ENCODE measurements around the gene OBSCN. TPM values are rescaled to one million over a fixed set of nuclear protein-coding genes. Genes with fewer than 3 reads are reported as not detected.

OBSCN gene
- total RNA-seq, 1 experiment from 2014 or later, result 10.5 TPM

DNA sequence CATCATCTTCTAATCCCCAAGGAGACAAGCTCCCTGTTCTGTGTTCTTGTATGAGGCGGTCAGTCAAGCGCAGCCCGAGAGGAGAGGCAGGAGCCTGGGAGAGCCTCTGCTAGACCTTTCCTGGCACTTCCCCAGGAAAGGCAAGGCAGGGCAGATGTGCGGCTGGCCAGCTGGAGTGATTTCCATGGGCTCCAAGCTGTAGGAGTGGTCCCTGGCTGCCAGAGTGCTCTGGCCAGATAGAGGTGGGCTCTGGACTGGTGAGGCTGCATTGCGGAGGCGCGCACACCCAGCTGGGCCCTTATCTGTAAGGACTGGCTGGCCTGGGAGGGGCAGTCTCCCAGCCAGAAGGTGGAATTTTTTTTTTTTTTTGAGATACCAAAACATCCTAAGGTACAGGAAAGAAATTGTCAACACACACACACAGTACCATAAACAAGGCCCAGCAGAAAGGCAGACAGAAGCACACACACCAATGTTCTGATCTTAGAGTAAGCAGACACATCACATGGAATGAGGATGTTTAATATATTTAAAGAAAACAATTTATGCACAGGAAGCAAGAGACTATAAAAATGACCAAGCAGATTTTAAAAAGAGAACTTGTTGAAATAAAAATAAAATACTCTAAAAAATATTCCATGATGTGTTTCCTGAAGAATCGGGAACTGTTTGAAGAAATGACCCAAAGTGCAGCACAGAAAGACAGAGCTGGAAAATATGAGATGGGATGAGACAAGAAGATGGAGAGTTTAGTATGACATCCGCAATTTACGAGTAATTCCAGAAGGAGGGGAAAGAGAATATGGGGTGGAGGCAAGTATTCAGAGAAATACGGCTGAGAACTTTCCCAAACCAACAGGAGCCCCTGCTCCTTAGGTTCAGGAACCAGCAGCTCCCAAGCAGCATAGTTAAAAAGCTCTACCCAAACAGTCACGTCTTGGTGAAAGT, 28.8 kb upstream of the OBSCN start:
- intact Hi-C loops (cut with micrococcal nuclease; ENCODE audit: unreplicated experiment) (no loop called here), in situ Hi-C loops (cut with HindIII; ENCODE audit: low pct_unique_long_range_greater_than_20kb, low sequenced_read_pairs) (no loop called here)
- CTCF ChIA-PET, result no interaction called here
- H3K9me3 ChIP-seq (ENCODE audit: control insufficient read depth, insufficient read depth, low read depth, low read length), result no peaks in the 10 kb centered on the region
- H3K4me3 ChIP-seq (ENCODE audit: low read depth in 2 of 2, low read length in 2 of 2), result no peak overlapping the region
- BruUV-seq (replicated peaks), result TSS peak; percentile 63
- DNase-seq (ENCODE audit: low read depth, low spot score), result no peak
- no peaks in the 10 kb centered on the region for H3K36me3 ChIP-seq (ENCODE audit: control insufficient read depth, insufficient read depth, low read length)
- POLR2A ChIA-PET, result no interaction called here
- no peak overlapping the region for H3K27ac ChIP-seq (ENCODE audit: low read length)
- TF ChIP-seq, protein P1, sequence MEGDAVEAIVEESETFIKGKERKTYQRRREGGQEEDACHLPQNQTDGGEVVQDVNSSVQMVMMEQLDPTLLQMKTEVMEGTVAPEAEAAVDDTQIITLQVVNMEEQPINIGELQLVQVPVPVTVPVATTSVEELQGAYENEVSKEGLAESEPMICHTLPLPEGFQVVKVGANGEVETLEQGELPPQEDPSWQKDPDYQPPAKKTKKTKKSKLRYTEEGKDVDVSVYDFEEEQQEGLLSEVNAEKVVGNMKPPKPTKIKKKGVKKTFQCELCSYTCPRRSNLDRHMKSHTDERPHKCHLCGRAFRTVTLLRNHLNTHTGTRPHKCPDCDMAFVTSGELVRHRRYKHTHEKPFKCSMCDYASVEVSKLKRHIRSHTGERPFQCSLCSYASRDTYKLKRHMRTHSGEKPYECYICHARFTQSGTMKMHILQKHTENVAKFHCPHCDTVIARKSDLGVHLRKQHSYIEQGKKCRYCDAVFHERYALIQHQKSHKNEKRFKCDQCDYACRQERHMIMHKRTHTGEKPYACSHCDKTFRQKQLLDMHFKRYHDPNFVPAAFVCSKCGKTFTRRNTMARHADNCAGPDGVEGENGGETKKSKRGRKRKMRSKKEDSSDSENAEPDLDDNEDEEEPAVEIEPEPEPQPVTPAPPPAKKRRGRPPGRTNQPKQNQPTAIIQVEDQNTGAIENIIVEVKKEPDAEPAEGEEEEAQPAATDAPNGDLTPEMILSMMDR (IDR thresholded peaks at IDR 0.05), result no peak
- TF ChIP-seq POLR2AphosphoS5 (IDR thresholded peaks at IDR 0.05; ENCODE audit: low read depth, low read length), result no peak
- TF ChIP-seq, protein P2, sequence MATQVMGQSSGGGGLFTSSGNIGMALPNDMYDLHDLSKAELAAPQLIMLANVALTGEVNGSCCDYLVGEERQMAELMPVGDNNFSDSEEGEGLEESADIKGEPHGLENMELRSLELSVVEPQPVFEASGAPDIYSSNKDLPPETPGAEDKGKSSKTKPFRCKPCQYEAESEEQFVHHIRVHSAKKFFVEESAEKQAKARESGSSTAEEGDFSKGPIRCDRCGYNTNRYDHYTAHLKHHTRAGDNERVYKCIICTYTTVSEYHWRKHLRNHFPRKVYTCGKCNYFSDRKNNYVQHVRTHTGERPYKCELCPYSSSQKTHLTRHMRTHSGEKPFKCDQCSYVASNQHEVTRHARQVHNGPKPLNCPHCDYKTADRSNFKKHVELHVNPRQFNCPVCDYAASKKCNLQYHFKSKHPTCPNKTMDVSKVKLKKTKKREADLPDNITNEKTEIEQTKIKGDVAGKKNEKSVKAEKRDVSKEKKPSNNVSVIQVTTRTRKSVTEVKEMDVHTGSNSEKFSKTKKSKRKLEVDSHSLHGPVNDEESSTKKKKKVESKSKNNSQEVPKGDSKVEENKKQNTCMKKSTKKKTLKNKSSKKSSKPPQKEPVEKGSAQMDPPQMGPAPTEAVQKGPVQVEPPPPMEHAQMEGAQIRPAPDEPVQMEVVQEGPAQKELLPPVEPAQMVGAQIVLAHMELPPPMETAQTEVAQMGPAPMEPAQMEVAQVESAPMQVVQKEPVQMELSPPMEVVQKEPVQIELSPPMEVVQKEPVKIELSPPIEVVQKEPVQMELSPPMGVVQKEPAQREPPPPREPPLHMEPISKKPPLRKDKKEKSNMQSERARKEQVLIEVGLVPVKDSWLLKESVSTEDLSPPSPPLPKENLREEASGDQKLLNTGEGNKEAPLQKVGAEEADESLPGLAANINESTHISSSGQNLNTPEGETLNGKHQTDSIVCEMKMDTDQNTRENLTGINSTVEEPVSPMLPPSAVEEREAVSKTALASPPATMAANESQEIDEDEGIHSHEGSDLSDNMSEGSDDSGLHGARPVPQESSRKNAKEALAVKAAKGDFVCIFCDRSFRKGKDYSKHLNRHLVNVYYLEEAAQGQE (IDR thresholded peaks at IDR 0.05; ENCODE audit: insufficient read depth in 1 of 2, low read depth in 2 of 2, low read length in 1 of 2), result no peak
- no peak for TF ChIP-seq SIN3A (IDR thresholded peaks at IDR 0.05; ENCODE audit: borderline replicate concordance, insufficient read depth, low read depth, low read length)
- no peak for TF ChIP-seq TCF7L2 (IDR thresholded peaks at IDR 0.05; ENCODE audit: low read depth, low read length)
- ATAC-seq, result no peak
- H3K4me1 ChIP-seq (ENCODE audit: control insufficient read depth, insufficient read depth, low read length), result no peaks in the 10 kb centered on the region
- no peaks in the 10 kb centered on the region for H3K27me3 ChIP-seq (ENCODE audit: control insufficient read depth, insufficient read depth, low read length)

DNA sequence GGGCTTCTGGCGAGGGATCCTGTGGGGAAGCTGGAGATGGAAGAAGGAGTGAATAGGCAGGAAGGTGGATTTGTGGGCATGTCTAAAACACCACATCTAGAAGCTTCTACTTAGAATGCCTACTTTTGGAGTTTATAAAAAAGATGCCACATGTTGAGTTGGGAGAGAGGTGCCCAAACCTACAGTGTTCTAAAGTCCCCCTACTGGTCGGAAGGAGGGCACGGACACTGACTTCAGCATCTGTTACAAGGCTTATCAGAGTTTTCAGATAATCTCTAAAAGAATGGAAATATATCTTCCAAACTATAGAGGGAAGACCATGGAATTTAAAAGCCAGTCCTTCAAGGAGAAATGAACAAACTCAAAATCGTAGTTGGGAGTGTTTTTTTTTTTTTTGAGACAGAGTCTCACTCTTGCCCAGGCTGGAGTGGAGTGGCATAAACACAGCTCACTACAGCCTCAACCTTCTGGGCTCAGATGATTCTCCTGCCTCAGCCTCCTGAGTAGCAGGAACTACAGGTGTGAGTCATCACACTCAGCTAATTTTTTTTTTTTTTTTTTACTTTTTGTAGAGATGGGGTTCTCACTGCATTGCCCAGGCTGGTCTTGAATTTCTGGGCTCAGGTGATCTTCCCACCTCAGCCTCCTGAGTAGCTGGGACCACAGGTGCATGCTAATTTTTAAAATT, 27.4 kb upstream of the OBSCN start:
- H3K4me3 ChIP-seq (ENCODE audit: low read depth in 2 of 2, low read length in 2 of 2), result no peak overlapping the region
- TF ChIP-seq POLR2AphosphoS5 (IDR thresholded peaks at IDR 0.05; ENCODE audit: low read depth, low read length), result no peak
- TF ChIP-seq, protein P1 (IDR thresholded peaks at IDR 0.05), result no peak; the same call in 1 of the 2 replicates
- TF ChIP-seq SIN3A (IDR thresholded peaks at IDR 0.05; ENCODE audit: borderline replicate concordance, insufficient read depth, low read depth, low read length), result no peak
- TF ChIP-seq, protein P2 (IDR thresholded peaks at IDR 0.05; ENCODE audit: insufficient read depth in 1 of 2, low read depth in 2 of 2, low read length in 1 of 2), result no peak
- POLR2A ChIA-PET, result no interaction called here
- H3K9me3 ChIP-seq (ENCODE audit: control insufficient read depth, insufficient read depth, low read depth, low read length), result no peaks in the 10 kb centered on the region
- DNase-seq (ENCODE audit: low read depth, low spot score), result no peak
- BruUV-seq (replicated peaks), result no TSS peak
- no peak for ATAC-seq
- no peaks in the 10 kb centered on the region for H3K36me3 ChIP-seq (ENCODE audit: control insufficient read depth, insufficient read depth, low read length)
- intact Hi-C loops (cut with micrococcal nuclease; ENCODE audit: unreplicated experiment), result no loop called here
- no peaks in the 10 kb centered on the region for H3K27me3 ChIP-seq (ENCODE audit: control insufficient read depth, insufficient read depth, low read length)
- no peaks in the 10 kb centered on the region for H3K4me1 ChIP-seq (ENCODE audit: control insufficient read depth, insufficient read depth, low read length)
- in situ Hi-C loops (cut with HindIII; ENCODE audit: low pct_unique_long_range_greater_than_20kb, low sequenced_read_pairs), result no loop called here
- CTCF ChIA-PET, result no interaction called here
- H3K27ac ChIP-seq (ENCODE audit: low read length), result no peak overlapping the region
